H1 (cell line): Measurements from ENCODE around the gene IZUMO2. TPM values are rescaled to one million over a fixed set of nuclear protein-coding genes. Genes with fewer than 3 reads are reported as not detected.
"Not testable (repeated sequence)": the region's sequence is repeated elsewhere in the genome, so short reads cannot be mapped to it uniquely, and the experiment has no call there.

Experiments used
- CTCF ChIA-PET: fragments of 300-600 bp; sonication (Branson Sonifier 250); formaldehyde crosslinking; loops from one replicate; lab custom pipeline; 2021; ENCODE audit not compliant: partially characterized antibody; lab: Charles Lee
- POLR2A ChIA-PET: fragments of 300-600 bp; sonication (Branson Sonifier 250); formaldehyde crosslinking; loops from one replicate; lab custom pipeline; 2021; ENCODE audit warnings: inconsistent platforms; ENCODE audit not compliant: partially characterized antibody; lab: Charles Lee
- DNase-seq, 2 experiments: peaks; one replicate each; pipeline versions ENCODE4 v3.0.0 to v3.0.0-alpha.2; 2010 to 2022; ENCODE audit warnings: low spot score in 2 of 2, low read depth in 1 of 2, mixed read lengths in 1 of 2
- FAIRE-seq: peaks from 2 replicates; lab custom pipeline; 2011; peaks lifted over from hg19 to GRCh38; lab: Jason Lieb, UNC
- H2AFZ ChIP-seq: 2 replicates; pipeline ENCODE4 v1.8.1; 2012; ENCODE audit warnings: low read length, inconsistent platforms
- H2AK5ac ChIP-seq: 2 replicates; pipeline ENCODE4 v1.6.1; 2013; ENCODE audit warnings: low read depth, low read length
- H2BK120ac ChIP-seq: replicated peaks from 2 replicates; pipeline ENCODE3; 2013; ENCODE audit warnings: low read depth, low read length, inconsistent platforms
- H2BK12ac ChIP-seq: 2 replicates; pipeline ENCODE4 v1.6.1; 2013; ENCODE audit warnings: low read depth, low read length
- H2BK15ac ChIP-seq: 2 replicates; pipeline ENCODE4 v1.6.1; 2013; ENCODE audit warnings: low read length
- H2BK20ac ChIP-seq: 2 replicates; pipeline ENCODE4 v1.6.1; 2013; ENCODE audit warnings: low read length
- H2BK5ac ChIP-seq: 2 replicates; pipeline ENCODE4 v1.6.1; 2013; ENCODE audit warnings: low read depth, low read length
- H3K14ac ChIP-seq: 2 replicates; pipeline ENCODE4 v1.6.1; 2013; ENCODE audit warnings: inconsistent platforms; ENCODE audit not compliant: insufficient read length
- H3K18ac ChIP-seq: 2 replicates; pipeline ENCODE4 v1.6.1; 2013; ENCODE audit warnings: low read length; ENCODE audit errors: extremely low read depth
- H3K23ac ChIP-seq: 2 replicates; pipeline ENCODE4 v1.6.1; 2013; ENCODE audit warnings: inconsistent platforms; ENCODE audit not compliant: insufficient read length
- H3K23me2 ChIP-seq: 2 replicates; pipeline ENCODE4 v1.6.1; 2013; ENCODE audit warnings: low read depth, low read length
- H3K27ac ChIP-seq: 2 replicates; pipeline ENCODE4 v1.6.1; 2011; ENCODE audit warnings: low read depth, low read length, inconsistent platforms
- H3K27me3 ChIP-seq, 4 experiments: replicated peaks in 1 of 4; 1 replicate in 1 of 4; 2 replicates in 3 of 4; pipeline versions ENCODE4 v1.6.1 to v1.8.1; 2011 to 2013; ENCODE audit warnings: low read length in 3 of 4, mild to moderate bottlenecking in 3 of 4, inconsistent platforms in 2 of 4, mixed read lengths in 2 of 4, moderate library complexity in 1 of 4; ENCODE audit not compliant: control insufficient read depth in 3 of 4, insufficient read depth in 3 of 4; ENCODE audit errors: extremely low read depth in 1 of 4
- H3K36me3 ChIP-seq, 4 experiments: 2 replicates each; pipeline versions ENCODE4 v1.6.1 to v1.8.1; 2011 to 2013; ENCODE audit warnings: mild to moderate bottlenecking in 4 of 4, low read length in 3 of 4, moderate library complexity in 2 of 4, control low read depth in 1 of 4, inconsistent platforms in 1 of 4; ENCODE audit not compliant: insufficient read depth in 4 of 4, control insufficient read depth in 2 of 4
- H3K4ac ChIP-seq: replicated peaks from 2 replicates; pipeline ENCODE3; 2013; ENCODE audit warnings: low read length, low read depth, mixed read lengths, inconsistent platforms; ENCODE audit not compliant: insufficient read length
- H3K4me1 ChIP-seq, 4 experiments: replicated peaks in 1 of 4; 1 replicate in 1 of 4; 2 replicates in 3 of 4; pipeline versions ENCODE4 v1.6.1 to v1.8.1; 2011 to 2013; ENCODE audit warnings: low read length in 3 of 4, inconsistent platforms in 2 of 4, mixed read lengths in 1 of 4; ENCODE audit not compliant: insufficient read depth in 4 of 4, control insufficient read depth in 3 of 4
- H3K4me2 ChIP-seq, 2 experiments: 2 replicates each; pipeline versions ENCODE4 v1.6.1 to v1.8.1; 2011 to 2013; ENCODE audit warnings: low read depth in 2 of 2, low read length in 2 of 2, control low read depth in 1 of 2, inconsistent platforms in 1 of 2, mild to moderate bottlenecking in 1 of 2; ENCODE audit not compliant: insufficient read depth in 1 of 2
- H3K4me3 ChIP-seq, 4 experiments: fragments of 200-600, 300-600 bp in 1 of 4; sonication (generic), shearing (Covaris generic), sonication (Bioruptor Twin) in 1 of 4; 2 replicates each; pipeline versions ENCODE4 v1.5.1 to v1.8.1; 2011 to 2016; ENCODE audit warnings: low read length in 4 of 4, low read depth in 3 of 4, control low read depth in 2 of 4, inconsistent platforms in 2 of 4, mild to moderate bottlenecking in 2 of 4, mixed read lengths in 1 of 4, moderate library complexity in 1 of 4; ENCODE audit not compliant: insufficient read depth in 2 of 4; ENCODE audit errors: extremely low read depth in 1 of 4
- H3K56ac ChIP-seq: replicated peaks from 2 replicates; pipeline ENCODE3; 2013; ENCODE audit warnings: low read depth, mild to moderate bottlenecking, mixed read lengths, low read length, inconsistent platforms; ENCODE audit not compliant: insufficient read length
- H3K79me1 ChIP-seq: 2 replicates; pipeline ENCODE4 v1.6.1; 2013; ENCODE audit warnings: low read depth, low read length, control low read depth
- H3K79me2 ChIP-seq, 2 experiments: 2 replicates each; pipeline versions ENCODE4 v1.6.1 to v1.8.1; 2012 to 2013; ENCODE audit warnings: low read length in 2 of 2, mild to moderate bottlenecking in 2 of 2, inconsistent platforms in 1 of 2; ENCODE audit not compliant: insufficient read depth in 2 of 2, control insufficient read depth in 1 of 2
- H3K9ac ChIP-seq, 4 experiments: replicated peaks in 1 of 4; 1 replicate in 1 of 4; 2 replicates in 3 of 4; pipeline versions ENCODE4 v1.6.1 to v1.8.1; 2011 to 2013; ENCODE audit warnings: low read depth in 3 of 4, low read length in 3 of 4, control low read depth in 2 of 4, mild to moderate bottlenecking in 2 of 4, moderate library complexity in 2 of 4, inconsistent platforms in 1 of 4; ENCODE audit errors: extremely low read depth in 1 of 4
- H3K9me3 ChIP-seq, 2 experiments: 2 replicates each; pipeline versions ENCODE4 v1.6.1 to v1.8.1; 2012 to 2013; ENCODE audit warnings: mild to moderate bottlenecking in 2 of 2, moderate library complexity in 2 of 2, control low read depth in 1 of 2, inconsistent platforms in 1 of 2, low read depth in 1 of 2, low read length in 1 of 2, mixed read lengths in 1 of 2; ENCODE audit not compliant: insufficient read depth in 2 of 2
- H4K20me1 ChIP-seq, 2 experiments: replicated peaks in 1 of 2; 2 replicates each; pipeline versions ENCODE3 to v1.8.1; 2011 to 2013; ENCODE audit warnings: inconsistent platforms in 2 of 2, low read length in 2 of 2, mild to moderate bottlenecking in 1 of 2; ENCODE audit not compliant: insufficient read depth in 2 of 2, control insufficient read depth in 1 of 2
- H4K5ac ChIP-seq: 2 replicates; pipeline ENCODE4 v1.6.1; 2013; ENCODE audit warnings: low read length, low read depth, mixed read lengths, inconsistent platforms; ENCODE audit not compliant: insufficient read length
- H4K8ac ChIP-seq: 2 replicates; pipeline ENCODE4 v1.8.0; 2013; ENCODE audit warnings: mild to moderate bottlenecking, moderate library complexity, low read length, inconsistent platforms; ENCODE audit not compliant: insufficient read depth; ENCODE audit errors: extremely low read depth
- H4K91ac ChIP-seq: replicated peaks from 2 replicates; pipeline ENCODE3; 2013; ENCODE audit warnings: low read length, mixed read lengths, inconsistent platforms; ENCODE audit not compliant: insufficient read length
- WGBS, 2 experiments: shearing (Covaris generic) in 1 of 2; methylation state at CpG; one replicate each; pipeline versions ENCODE4 v1.1.6 to v1.1.7; 2013 to 2015; ENCODE audit warnings: low lambda C conversion rate in 2 of 2, mixed read lengths in 2 of 2, inconsistent platforms in 1 of 2, low coverage in 1 of 2, missing lambda C conversion rate in 1 of 2; ENCODE audit not compliant: insufficient replicate concordance in 2 of 2, insufficient coverage in 1 of 2, insufficient read length in 1 of 2; ENCODE audit errors: extremely low coverage in 1 of 2, missing lambda C conversion rate in 1 of 2; 5-methylcytosine and 5-hydroxymethylcytosine counted together
- polyA plus RNA-seq, 7 experiments: library from polyadenylated mRNA; depleted of rRNA in 3 of 7; stranded (reverse) in 5 of 7; unstranded in 2 of 7; fragments of >200 nt in 5 of 7; fragments of 200-250 nt in 2 of 7; gene quantifications; 1 replicate in 5 of 7; 2 replicates in 1 of 7; 4 replicates in 1 of 7; pipeline versions ENCODE4 v1.2.1 to v1.2.3, GENCODE V29; 2011 to 2013; ENCODE audit warnings: missing spikeins in 2 of 7, mixed read lengths in 2 of 7
- total RNA-seq: library from RNA; stranded (reverse); fragmentation: NEBNext Ultra II Directional; extraction: Animal tissue kit (Norgen Biotek cat#: 25700); gene quantifications from 2 replicates; pipeline ENCODE4 v1.2.1, GENCODE V29; 2021

The IZUMO2 gene
- total and polyA plus RNA-seq, 2 of the 8 experiments (the other 6 are each of a cell fraction or from before 2014, with no cell fraction given), result 1.7 to 1.9 TPM

DNA sequence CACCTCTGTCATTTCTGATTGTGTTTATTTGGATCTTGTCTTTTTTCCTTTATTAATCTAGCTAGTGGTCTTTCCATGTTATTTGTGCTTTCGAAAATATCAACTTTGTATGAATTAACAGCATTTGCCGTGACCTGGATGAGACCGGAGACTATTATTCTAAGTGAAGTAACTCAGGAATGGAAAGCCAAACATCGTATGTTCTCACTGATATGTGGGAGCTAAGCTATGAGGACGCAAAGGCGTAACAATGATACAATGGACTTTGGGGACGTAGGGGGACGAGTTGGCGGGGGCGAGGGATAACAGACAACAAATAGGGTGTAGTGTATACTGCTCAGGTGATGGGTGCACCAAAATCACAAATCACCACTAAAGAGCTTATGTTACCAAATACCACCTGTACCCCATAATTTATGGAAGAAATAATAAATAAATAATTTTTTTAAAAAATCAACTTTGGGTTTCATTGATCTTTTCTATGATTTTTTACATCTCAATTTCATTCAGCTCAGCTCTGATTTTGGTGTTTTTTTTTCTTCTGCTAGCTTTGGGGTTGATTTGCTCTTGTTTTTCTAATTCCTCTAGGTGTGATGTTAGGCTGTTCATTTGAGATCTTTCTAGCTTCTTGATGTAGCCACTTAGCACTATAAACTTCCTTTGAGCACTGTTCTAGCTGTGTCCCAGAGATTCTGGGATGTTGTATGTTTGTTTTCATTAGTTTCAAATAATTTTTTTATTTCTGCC lies 27.1 kb downstream of the IZUMO2 start:
- H3K79me2 ChIP-seq, H4K8ac ChIP-seq, H4K5ac ChIP-seq, H3K79me1 ChIP-seq, H3K14ac ChIP-seq, H3K4me1 ChIP-seq, H3K4ac ChIP-seq, H3K23ac ChIP-seq, H2BK20ac ChIP-seq, DNase-seq, H3K56ac ChIP-seq, H3K4me3 ChIP-seq, H2AK5ac ChIP-seq, H2BK5ac ChIP-seq, H3K9ac ChIP-seq, H2BK12ac ChIP-seq, H2BK120ac ChIP-seq, H3K4me2 ChIP-seq, H4K91ac ChIP-seq, H2AFZ ChIP-seq, H3K18ac ChIP-seq, H4K20me1 ChIP-seq, FAIRE-seq, H3K36me3 ChIP-seq, H2BK15ac ChIP-seq, H3K27ac ChIP-seq, H3K23me2 ChIP-seq, H3K27me3 ChIP-seq: not testable (repeated sequence)
- H3K9me3 ChIP-seq, result peaks cover 0 to 16% of the 10 kb centered on the region in 2 experiments; a peak in 3 of 4 replicates
- ChIA-PET POLR2A (interaction anchor here (0.8 kb wide), 1 partner anchor 207 kb away, joined by 3 read pairs; the partner anchor contains the start of genes ATF5 and NUP62), CTCF (interaction anchor here (0.6 to 2.0 kb wide), 29 partner anchors 11 to 647 kb away, joined by 3 to 12 read pairs (median 4); no protein-coding TSS in a partner anchor)
- WGBS, 2 experiments, result 90% methylated on average over 10 of the region's 10 CpGs; no CpG with 5 or more reads in 1 of the 2 experiments
